NCI-H446 (cell line): ENCODE measurements around the gene CD81.
"Not testable (repeated sequence)": the region's sequence is repeated elsewhere in the genome, so short reads cannot be mapped to it uniquely, and the experiment has no call there.

ENCODE experiments used
- DNase-seq, 2 experiments: peaks; one replicate each; lab custom pipeline; 2025; lab: John Stamatoyannopoulos, UW

The CD81 gene

DNA sequence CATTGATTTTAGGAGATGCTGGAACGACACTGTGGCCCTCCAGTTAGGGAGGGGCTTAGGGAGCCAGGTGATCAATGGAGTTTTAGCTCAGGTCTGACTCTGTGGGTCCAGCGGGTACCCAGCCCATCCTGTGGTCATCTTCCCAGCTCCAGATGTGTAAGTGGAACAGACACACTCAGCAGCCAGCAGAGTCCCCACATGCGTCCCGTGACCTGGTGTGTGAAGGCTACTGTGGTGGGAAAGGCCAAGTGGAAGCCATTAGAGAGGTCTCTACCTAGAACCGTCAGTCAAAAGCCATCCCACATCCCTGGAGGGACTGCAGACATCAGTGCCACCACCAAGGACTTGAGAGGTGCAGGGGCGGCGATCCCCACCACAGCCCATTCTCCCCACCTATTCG, 19.9 kb upstream of the CD81 start:
- DNase-seq = no peak

GRCh38 chr11:2357651-2358050, 19.5 kb upstream of the CD81 start:
- not testable (repeated sequence) for DNase-seq

DNA sequence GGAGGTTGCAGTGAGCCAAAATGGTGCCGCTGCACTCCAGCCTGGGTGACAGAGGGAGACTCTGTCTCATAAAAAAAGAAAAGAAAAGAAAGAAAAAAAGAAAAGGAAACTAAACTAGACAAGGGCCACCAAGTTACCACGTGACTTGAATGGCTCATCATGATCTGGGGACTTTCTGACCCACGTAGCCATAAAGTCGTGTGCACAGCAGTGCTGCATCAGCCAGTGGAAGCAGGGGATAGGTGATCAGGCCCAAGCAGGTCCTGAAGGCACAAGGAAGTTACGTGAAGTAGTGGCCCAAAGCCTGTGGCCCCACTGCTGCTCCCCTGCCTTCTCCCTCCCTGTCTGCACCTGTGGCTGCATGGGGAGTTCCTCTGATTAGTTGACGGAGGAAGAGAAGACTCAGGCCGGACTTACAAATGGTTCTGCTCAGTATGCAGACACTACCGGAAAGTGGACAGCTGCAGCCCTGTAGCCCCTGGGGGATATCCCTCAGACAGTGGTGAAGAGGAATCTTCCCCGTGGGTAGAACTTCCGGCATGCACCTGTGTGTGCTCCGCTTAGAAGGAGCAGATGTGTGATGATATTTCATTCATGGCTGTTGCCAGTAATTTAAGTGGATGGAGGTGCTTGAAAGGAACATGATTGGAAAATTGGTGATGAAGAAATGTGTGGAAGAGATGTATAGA, 18.2 kb upstream of the CD81 start:
- no peak for DNase-seq

DNA sequence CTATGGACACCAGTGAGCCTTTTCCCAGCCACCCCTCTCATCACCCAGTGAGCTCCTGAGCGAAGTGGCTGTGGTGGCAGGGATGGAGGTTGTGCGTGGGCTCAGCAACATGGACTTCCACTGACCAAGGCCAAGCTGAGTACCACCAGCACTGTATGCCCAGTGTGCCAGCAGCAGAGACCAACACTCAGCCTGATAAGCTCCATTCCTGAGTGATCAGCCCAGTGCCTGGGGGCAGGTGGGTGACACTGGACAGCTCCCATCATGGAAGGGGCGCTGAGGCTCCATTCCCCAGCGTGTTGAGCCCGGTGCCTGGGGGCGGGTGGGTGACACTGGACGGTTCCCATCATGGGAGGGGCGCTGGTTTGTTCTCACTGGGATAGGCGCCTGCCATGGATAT, 17.6 kb upstream of the CD81 start:
- no peak for DNase-seq

- no peak for DNase-seq
Measured at GRCh38 chr11:2360081-2360642, 16.9 kb upstream of the CD81 start.

DNA sequence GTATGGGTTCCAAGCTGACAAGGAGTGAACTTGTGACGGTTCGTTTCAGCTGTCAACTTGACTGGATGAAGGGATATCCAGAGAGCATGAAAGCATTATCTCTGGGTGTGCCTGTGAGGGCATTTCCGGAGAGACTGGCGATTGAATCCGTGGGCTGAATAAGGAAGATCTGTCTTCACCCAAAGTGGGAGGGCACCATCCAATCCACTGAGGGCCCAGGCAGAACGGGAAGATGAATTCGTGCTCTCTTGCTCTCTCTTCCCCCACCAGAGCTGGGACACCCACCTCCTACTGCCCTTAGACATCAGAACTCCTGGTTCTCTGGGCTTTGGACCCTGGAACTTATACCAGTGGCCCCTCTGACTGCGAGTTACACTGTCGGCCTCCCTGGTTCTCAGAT, 15.5 kb upstream of the CD81 start:
- no peak for DNase-seq

DNA sequence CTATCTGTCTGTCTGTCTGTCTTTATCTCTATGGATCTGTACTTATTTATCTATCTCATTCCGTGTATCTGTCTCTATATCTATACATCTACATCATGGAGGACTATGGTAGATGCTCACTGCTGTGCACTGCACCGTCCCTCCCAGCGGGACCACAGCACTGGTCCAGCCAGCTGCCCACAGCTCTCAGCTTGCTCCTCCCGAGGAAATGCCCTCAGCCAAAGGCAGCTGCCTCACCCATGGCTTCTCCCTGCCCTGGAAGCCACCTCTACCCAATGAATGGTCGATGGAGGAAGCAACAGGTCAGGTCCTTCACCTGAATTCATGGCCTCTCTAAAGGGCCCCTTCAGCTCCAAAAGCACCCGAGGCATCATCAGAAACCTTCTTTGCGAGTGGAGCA, 14.7 kb upstream of the CD81 start:
- DNase-seq = no peak

- no peak for DNase-seq
Measured at GRCh38 chr11:2363130-2363529, 14.0 kb upstream of the CD81 start.

DNA sequence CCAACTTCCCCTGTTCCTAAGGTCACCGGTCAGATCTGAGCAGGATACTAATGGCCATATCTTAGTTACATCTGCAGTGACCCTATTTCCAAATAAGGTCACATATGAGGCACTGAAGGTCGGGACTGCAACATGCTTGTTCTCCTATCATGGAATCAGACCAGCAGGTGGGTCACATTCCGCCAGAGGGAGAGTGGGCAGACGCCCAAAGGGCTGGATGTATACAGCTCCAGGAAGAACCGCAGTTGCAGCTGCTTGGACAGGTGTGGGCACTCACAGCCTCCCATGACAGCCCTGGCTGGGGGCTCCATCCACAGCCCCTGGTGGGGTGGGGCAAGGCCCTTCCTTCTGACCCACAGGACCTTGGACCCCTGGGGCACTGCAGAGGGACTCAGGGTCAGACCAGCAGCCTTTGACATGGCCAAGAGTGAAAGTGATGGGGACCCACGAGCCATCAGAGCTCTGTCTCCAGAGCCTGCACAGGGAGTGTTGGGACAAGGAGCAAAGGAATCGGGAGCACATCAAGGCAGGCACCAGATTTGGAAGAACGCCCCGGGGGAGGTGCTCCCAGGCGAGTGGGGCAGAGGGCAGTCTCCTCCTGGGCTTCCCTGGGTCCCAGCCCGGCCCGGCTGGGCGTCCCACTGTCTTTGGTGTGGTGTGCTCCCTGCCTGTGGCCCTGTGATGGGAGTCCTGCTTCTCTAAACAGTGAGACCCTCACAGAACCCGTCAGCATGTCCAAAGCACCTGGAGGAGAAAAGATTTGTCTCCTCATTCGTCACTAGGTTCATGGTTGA, 13.3 kb upstream of the CD81 start:
- DNase-seq = no peak

DNA sequence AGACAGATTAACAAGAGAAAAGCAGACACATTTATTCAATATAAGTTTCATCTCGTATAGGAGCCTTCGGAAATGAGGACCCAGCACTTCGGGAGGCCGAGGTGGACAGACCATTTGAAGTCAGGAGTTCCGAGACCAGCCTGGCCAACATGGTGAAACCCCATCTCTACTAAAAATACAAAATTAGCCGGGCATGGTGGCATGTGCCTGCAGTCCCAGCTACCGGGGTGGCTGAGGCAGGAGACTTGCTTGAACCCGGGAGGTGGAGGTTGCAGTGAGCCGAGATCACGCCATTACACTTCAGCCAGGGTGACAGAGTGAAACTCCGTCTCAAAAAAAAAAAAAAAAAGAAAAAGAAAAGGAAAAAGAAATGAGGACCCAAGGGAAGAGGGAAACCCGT, 12.7 kb upstream of the CD81 start:
- DNase-seq = not testable (repeated sequence)

DNA sequence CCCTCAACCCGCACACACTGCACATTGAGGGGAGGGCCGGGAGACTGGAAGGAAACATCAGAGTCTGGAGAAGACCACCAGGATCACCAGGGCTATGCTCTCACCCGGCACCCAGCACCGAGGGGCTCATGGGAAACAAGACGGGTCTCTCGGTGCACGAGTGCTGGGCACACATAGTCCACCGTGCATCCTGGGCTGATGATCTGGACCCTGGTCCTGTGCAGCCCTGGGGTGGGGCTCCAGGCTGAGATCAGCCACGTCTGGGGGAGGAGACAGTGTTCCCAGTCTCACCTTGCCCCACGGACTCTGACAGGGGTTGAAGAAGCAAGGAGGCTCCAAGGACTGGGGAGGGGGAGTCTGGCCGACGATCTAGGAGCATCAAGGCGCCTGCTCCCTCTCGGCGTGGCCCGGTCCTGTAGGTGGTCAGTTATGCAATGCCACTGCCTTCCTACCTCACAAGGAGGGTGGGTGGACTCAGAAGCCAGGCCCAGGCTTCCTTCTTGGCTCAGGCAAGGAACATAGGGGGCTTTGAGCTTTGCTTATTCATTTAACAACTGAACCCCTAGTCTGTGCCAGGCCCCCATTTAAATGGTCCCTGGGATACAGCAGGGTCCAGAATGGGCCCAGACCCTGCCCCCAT, 11.4 kb upstream of the CD81 start:
- no peak for DNase-seq

- DNase-seq = peak in 1 of 2 experiments; percentile 56
Measured at GRCh38 chr11:2366276-2366675, 10.8 kb upstream of the CD81 start.

GRCh38 chr11:2366733-2367132, 10.4 kb upstream of the CD81 start:
- DNase-seq = no peak

DNA sequence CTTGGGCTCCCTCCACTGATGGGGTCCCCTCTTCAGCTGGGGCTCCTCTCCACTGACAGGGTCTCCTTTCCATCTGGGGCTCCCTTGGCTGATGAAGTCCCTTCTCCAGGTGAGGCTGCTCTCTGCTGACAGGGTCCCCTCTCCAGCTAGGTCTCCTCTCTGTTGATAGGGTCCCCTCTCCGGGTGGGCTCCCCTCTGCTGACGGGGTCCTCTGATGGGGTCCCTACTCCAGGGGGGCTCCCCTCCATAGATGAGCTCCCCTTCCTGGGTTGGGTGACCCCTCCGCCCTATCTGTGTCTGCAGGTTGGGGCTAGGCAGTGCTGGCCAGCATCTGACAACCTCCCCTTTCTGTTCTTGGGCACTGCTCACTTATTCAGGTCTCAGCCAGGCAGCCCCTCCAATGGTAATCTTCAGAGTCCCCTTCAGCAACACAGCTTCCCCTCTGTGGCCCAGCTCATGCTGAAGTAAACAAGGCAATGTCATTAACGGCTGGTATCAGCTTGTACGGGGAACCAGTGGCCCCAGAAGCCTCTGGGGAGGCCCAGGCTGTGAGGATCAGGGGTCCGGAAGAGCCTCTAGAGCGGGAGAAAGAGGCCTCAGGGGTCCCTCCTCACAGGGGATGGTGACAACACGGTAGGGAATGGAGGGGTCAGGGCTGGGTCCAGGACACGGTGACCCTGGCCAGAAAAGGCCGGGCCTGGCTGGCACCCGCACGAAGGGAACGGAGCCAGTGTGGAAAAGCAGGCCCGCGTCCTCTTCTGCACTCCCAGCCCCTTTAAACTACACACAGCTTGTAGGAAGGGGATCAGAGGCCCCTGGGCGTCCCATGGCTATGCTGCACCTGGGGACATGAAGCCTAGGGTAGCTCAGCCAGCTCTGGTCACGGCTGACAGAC, 9.6 kb upstream of the CD81 start:
- DNase-seq = no peak

- DNase-seq = no peak
Measured at GRCh38 chr11:2368178-2368850, 8.8 kb upstream of the CD81 start.

DNA sequence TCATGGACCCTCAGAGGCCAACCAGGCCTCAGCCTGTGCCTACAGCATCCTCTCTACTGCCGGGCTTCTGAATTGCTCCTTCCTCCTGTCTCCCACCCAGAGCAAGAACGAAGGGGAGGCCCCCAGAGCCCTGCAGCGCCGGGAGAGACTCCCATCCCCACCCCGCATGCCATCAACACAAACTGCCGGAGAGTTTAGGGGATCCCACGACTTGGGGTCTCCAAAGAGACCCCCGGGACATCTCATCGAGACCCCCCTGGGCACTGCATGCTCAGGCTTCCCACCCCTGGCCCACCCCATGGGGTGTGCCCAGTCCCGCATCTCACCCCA, 8.3 kb upstream of the CD81 start:
- no peak for DNase-seq

DNA sequence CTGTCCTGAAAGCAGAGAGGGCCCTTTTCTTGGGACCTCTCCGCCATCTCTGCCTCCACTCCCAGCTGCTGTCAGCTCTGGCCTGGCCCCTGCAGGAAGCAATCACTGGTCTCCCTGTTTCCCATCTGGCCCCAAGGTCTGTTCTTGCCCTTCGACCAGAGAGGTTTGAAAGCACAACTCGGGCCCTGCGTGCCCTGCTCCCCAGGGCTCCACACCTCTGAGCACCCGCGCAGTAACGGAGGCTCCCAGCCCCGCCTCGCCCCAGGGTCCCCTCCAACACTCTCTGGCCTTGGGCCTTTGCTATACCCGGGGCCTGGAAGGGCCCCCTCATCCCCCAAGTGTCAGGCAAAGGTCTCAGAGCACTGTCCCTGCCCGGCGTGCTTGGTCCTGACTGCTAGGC, 7.8 kb upstream of the CD81 start:
- no peak for DNase-seq

DNA sequence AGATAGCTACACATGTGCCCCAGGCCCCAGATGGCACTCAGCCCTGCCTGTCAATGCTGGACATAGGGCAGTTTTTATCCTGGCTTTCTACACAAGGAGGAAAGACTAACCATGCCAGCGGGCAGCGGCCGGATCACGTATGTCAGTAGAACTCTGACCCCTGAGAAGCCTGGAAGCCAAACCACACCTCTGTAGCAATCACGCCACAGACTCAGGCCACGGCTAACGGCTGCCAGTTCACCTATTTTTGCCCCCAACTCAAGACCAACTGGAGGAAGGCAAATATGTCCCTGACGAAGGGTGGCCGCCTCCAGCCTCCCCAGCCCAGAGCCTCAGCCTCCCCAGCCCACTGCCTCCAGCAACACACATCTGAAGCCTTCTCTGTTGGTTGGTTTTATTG, 7.2 kb upstream of the CD81 start:
- DNase-seq = no peak

GRCh38 chr11:2374456-2375201, 2.5 kb upstream of the CD81 start:
- no peak for DNase-seq

- no peak for DNase-seq
Measured at GRCh38 chr11:2375341-2375853, 1.7 kb upstream of the CD81 start.
